ENCODE measurements around the gene KRTAP10-11.
"Not testable (repeated sequence)": the region's sequence is repeated elsewhere in the genome, so short reads cannot be mapped to it uniquely, and the experiment has no call there.

Gene KRTAP10-11

DNA sequence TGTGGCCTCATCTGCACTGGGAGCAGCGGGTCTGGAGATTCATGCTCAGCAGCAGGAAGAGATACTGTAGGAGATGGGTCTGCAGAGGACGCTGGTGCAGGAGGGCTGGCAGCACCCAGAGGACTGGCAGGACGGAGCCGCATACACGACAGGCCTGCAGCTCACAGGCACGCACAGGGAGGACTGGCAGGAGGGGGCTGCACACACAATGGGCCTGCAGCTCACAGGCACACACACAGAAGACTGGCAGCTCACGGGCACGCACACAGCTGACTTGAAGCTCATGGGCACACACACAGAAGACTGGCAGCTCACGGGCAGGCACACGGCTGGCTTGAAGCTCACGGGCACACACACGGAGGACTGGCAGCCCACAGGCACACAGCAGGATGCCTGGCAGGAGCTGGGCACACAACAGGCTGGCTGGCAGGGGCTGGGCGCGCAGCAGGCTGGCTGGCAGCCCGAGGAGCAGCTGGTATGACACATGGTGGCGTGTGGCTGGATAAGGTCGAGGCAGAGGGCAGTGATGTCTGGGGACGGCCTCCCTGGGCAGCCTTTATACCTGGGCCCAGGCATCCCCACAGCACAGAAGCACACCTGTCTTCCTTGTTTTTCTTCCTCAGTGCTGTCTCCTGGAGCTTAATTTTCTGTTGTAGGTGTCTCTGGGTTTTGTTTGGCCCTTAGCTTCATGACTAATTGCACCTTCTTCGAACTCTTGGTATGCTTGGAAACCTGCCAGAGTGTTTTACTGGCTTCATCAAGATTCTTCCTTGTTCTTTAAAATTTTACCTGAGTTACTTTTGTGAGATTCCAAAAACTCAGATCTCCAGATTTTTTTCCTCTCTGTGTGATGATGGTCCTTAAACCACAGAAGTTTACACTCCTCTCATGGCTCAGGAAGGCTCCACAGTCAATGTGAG lies 20.4 kb downstream of the KRTAP10-11 start, which contains the start of gene KRTAP12-2:
TSS of gene KRTAP12-2 (minus strand) at position 527 of the 920 bp plus-strand sequence. CDS start at position 486, 41 bp downstream.
- DNase-seq (ENCODE audit: low spot score), result no peak

DNA sequence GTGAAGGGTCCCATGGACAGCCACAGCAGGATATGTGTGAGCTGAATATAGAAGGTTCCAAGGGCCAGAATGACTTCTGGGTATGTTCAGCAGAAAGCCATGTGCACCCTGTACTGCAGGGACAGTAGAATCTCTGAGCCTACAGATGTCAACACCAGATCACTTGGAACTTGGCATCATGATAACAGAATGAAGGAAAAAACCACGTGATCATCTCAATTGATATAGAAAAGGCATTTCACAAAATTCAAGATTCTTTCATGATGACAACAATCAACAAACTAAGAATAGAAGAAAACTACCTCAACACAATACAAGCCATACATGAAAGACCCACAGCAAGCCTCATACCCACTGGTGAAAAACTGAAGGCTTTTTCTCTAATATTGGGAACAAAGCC lies 21.4 kb downstream of the KRTAP10-11 start:
- DNase-seq (ENCODE audit: low spot score), result no peak

GRCh38 chr21:44670642-44671432 lies 24.6 kb downstream of the KRTAP10-11 start:
- DNase-seq (ENCODE audit: low spot score), result no peak

- no peak for DNase-seq (ENCODE audit: low spot score)
Observed at GRCh38 chr21:44671911-44672310, 25.7 kb downstream of the KRTAP10-11 start.

DNA sequence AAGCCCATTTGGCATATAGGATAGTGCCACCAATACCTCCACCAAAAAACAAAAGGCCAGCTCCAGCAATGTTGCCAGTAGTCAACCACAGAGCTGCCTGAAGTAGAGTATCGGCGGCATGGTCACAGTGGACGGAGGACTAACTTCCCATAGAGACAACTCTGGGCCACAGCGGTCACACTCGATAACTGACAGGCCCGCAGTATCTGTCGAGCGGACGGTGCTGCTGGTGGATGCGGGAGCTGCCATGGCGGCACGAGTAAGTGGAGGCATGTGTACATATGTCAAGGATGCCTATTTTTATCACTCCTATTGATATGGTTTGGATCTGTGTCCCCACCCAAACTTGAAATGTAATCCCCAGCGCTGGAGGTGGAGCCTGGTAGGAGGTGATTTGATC lies 31.7 kb downstream of the KRTAP10-11 start:
- DNase-seq (ENCODE audit: low spot score), result no peak

DNA sequence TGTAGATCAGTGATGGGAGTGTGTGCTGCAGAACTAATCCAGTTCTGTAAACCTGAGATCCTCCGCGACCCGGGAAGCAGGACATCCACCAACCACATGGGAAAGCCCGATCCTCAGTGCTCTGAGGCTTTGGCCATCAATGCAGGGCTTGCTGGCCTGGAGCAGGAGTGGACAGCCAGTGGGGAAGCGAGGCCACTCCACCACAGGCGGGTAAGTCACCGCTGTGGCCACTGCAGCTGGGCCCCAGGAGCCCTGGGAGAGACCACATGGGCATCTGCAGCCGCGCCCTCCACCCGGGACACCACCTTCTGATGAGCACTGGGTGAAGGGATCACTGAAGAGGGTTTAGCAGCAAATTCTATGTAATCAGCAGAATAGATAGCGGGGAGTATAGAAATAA lies 34.9 kb downstream of the KRTAP10-11 start:
- no peak for DNase-seq (ENCODE audit: low spot score)

- no peak for DNase-seq (ENCODE audit: low spot score)
Observed at GRCh38 chr21:44681861-44682579, 35.8 kb downstream of the KRTAP10-11 start, which contains the start of gene KRTAP12-1. TSS of gene KRTAP12-1 (minus strand) at chr21:44682163. CDS start at chr21:44682123, 40 bp downstream.

GRCh38 chr21:44682580-44683151 lies 36.5 kb downstream of the KRTAP10-11 start:
- no peak for DNase-seq (ENCODE audit: low spot score)

GRCh38 chr21:44684077-44684476 lies 37.9 kb downstream of the KRTAP10-11 start:
- DNase-seq (ENCODE audit: low spot score), result no peak

GRCh38 chr21:44684483-44684882 lies 38.3 kb downstream of the KRTAP10-11 start:
- no peak for DNase-seq (ENCODE audit: low spot score)

DNA sequence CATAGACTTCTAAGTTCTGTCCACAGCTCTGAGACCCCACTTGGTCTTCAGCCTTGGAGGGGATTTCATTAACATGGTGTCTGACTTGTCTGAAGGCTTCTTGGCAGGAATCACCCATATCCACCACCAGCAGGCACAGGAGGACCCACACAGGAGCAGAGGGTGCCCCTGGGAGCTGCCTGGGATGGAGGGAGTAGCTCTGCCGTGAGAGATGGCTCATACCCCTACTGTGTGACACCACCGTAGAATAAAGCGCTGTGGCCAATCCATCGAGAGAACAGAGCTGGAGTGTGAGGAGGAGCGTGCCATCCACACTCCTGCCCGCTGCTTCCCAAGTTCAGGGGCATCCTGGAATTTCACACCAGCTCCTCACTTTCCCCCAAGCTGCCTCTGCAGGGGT lies 38.8 kb downstream of the KRTAP10-11 start:
- not testable (repeated sequence) for DNase-seq (ENCODE audit: low spot score)

- no peak for DNase-seq (ENCODE audit: low spot score)
Observed at GRCh38 chr21:44686000-44686781, 40.0 kb downstream of the KRTAP10-11 start.

GRCh38 chr21:44686843-44687561 lies 40.8 kb downstream of the KRTAP10-11 start:
- DNase-seq (ENCODE audit: low spot score), result no peak

DNA sequence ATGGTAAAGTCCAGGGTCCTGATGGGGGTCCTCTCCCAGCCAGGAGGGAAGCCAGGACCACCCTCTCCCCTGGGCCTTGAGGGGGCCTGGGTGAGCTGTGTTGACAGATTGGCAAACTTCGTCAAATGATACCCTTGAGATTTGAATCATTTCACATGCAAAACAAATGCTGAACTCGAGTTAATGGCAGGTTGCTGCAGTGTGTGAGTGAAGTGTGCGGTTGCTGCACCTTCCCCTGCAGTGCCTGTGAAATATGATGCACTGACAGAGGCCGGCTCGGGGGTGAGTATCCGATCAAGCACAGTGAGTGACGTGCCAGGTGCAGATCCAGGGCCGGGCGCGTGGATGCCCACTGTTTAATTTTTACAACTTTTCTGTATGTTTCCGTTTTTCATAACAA lies 41.5 kb downstream of the KRTAP10-11 start:
- no peak for DNase-seq (ENCODE audit: low spot score)

GRCh38 chr21:44689740-44690139 lies 43.5 kb downstream of the KRTAP10-11 start:
- not testable (repeated sequence) for DNase-seq (ENCODE audit: low spot score)

DNA sequence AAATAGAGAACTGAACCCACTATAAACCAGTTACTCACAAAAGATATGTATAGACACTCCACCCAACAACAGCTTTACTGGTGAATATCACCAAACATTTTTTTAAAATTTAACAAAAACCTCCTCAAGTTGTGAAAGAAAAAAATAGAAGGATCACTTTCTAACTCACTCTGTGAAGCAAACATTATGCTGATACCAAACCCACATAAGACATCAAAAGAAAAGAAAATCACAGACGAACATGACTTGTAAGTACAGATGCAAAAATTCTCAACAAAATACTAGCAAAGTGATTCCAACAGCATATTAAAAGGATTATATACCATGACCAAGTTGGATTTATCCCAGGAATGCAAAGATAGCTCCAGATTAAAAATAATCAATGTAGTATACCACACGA lies 45.5 kb downstream of the KRTAP10-11 start:
- DNase-seq (ENCODE audit: low spot score), result no peak

DNA sequence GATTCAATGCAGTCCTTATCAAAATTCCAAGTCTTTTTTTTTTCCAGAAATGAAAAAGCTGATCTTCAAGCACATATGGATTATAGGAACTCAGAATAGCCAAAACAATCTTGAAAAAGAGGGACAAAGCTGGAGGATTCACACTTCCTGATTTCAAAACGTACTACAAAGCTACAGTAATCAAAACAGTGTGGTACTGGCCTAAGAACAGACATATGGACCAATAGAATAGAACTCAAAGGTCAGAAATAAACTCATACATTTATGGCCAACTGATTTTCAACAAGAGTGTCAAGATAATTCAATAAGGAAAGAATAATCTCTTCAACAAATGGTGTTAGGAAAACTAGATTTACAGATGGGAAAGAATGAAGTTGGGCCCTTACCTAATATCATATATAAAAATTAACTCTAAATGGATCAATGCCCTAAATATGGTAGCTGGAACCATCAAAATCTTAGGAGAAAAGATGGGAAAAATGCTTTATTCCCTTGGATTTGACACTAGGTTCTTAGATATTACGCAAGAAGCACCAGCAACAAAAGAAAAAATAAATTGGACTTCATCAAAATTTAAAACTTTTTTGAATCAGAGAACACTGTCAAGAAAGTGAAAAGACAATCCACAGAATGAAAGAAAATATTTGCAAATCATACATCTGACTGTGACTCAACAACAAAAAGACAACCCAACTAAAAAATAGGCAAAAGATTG lies 46.7 kb downstream of the KRTAP10-11 start:
- no peak for DNase-seq (ENCODE audit: low spot score)

- DNase-seq (ENCODE audit: low spot score), result no peak
Observed at GRCh38 chr21:44694776-44695175, 48.6 kb downstream of the KRTAP10-11 start.

GRCh38 chr21:44695184-44695583 lies 49.0 kb downstream of the KRTAP10-11 start:
- DNase-seq (ENCODE audit: low spot score), result no peak

DNA sequence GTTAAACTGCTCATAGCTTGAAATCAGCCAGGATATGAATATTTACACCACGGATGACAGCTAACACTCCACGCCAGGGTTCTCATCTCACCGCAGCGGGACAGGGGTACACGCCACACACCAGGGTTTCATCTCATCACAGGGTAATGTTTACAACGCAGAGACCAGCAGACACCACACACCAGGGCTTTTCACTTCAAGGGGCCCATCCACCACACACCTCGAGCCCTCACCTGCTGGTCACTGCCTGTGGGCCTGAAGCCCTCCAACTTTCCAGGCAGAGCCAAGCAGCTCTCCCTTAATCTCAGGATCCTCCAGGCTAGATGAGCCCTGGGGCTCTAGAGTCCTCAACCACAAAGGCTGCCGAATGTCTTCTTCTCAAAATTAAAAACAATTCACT lies 49.4 kb downstream of the KRTAP10-11 start:
- DNase-seq (ENCODE audit: low spot score), result no peak

Measured in hematopoietic multipotent progenitor cell treated with erythropoietin and hydrocortisone succinate and interleukin-3 and kit ligand, for 15 days (in vitro differentiated cells).